G401 (cell line): ENCODE results near the gene IKZF1. TPM values are rescaled to one million over a fixed set of nuclear protein-coding genes. Genes with fewer than 3 reads are reported as not detected.

ENCODE experiments used
- DNase-seq: peaks from one replicate; pipeline ENCODE4 v3.0.0-alpha.2; 2015; ENCODE audit warnings: low spot score
- in situ Hi-C: cut with HindIII; loops from 2 replicates; pipeline ENCODE4 v1.10.0; 2016; ENCODE audit warnings: low sequenced_read_pairs, mixed read lengths
- total RNA-seq: library from RNA; depleted of rRNA; stranded (reverse); fragments of >200 nt; shearing (Covaris generic); gene quantifications from 2 replicates; pipeline ENCODE4 v1.2.3, GENCODE V29; 2014; rRNA removed

IKZF1 gene
- not detected in 2 replicates for total RNA-seq

DNA sequence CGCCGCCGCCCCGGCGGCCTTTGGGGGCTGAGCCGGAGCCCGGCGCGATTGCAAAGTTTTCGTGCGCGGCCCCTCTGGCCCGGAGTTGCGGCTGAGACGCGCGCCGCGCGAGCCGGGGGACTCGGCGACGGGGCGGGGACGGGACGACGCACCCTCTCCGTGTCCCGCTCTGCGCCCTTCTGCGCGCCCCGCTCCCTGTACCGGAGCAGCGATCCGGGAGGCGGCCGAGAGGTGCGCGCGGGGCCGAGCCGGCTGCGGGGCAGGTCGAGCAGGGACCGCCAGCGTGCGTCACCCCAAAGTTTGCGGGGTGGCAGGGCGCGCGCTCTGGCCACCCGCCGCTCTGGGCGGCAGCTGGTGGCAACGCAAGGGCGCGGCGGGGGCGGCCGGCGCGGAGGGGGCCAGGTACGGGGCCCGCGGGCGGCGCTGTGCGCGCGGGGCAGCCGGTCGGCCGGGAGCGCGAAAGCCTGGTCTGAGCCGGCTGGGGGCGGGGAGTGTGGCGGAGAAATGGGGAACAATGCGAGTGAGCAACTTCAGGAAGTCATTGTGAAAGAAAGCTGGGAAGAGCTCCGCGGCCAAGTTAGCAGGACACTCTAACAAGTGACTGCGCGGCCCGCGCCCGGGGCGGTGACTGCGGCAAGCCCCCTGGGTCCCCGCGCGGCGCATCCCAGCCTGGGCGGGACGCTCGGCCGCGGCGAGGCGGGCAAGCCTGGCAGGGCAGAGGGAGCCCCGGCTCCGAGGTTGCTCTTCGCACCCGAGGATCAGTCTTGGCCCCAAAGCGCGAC, at the start of gene IKZF1:
Gene IKZF1 (plus strand): TSS at position 588 of the 782 bp plus-strand sequence. CDS start 14,346 bp downstream, outside the sequence.
- DNase-seq, result no peak

DNA sequence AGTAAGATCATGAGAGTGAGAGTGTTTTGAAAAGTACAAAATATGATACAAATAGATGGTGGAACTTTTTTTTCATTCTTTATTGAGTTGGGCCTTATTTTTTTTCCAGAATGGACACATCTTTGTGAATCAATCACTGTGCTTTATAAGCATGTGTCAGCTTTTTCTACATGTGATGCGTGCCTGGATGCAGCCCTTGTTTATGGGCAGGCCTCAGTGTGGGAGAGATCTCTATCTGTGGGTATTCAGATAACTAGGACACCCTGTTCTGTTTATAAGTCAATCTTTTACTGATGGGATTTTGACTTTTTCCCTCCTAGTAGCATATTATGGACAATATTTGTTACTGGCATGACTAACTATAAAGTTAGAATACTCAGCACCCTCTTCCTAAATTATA, 42.9 kb upstream of the IKZF1 start:
- DNase-seq, result no peak
- in situ Hi-C loops, result no loop called here

More for the DNA sequence above, at the start of gene IKZF1:
- in situ Hi-C loops, result no loop called here

DNA sequence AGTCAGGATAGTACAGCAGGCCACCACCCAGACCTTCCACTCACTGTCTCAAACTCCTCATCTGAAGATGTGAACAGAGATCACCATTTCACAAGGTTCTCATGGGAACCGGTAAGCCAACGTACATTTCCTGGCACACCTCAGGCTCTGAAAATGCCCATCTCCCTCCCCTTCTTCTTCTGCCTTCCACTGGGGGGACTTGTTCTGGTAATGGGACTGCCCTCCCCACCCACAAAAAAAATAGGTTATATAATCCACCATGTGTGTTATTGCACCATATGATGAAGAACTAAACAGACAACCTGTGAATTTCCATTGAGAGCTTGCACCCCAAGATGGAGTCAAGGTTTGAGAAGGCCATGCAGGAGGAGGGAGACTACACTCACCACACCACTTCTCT, 42.1 kb upstream of the IKZF1 start:
- in situ Hi-C loops, result no loop called here
- no peak for DNase-seq

DNA sequence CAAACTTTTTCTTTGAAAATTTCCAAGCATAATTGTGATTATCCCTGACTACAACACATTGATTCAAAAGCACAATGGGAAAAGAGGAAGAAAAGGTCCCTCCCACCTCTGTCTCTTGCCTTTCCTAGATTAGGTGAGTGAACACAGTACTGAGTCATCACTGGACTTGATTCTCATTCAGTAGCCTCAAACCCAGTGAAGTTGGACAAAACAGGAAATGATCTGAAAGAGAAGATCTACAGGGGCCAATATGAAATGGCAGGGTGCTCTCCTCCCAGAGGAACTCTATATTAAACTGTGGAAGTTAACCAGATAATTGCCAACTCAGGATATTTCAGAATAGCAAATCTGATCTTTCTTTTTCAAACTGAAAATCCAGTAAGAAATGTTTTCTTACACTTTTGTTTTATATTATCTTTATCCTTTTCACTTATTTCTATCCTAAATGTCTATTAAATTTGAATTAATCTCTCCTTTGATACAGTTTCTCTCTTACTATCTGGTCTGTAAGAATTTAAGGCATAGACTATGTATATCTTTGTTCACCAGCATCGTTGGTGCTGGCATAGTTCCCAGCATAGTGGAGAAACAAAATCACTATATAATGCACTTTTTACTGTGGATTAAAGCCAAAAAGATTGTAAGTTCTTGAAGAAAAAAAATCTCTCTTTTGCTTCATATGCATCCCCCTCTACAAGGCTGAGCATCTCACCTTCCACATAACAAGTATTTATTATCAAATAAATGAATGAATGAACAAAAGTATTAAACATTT, 41.4 kb upstream of the IKZF1 start:
- in situ Hi-C loops, result no loop called here
- no peak for DNase-seq

DNA sequence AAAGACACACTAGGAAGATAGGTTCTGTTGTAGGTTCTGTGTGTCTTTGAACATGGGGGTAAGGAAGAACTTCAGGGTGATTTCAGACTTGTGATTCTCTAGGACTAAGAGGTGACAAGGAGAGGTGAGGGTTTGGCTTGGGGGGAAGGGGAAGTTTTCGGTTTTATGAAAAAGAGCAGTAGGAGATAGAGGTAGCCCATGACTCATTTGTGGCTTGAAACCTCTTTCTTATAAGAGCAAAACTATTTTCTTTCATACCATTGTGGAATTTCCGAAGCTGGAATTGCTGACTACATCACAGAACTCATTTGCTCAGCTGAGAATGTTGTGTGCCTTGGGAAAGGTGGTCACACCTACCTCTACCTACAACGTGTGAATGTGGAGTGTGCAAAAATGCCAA, 39.6 kb upstream of the IKZF1 start:
- in situ Hi-C loops, result no loop called here
- no peak for DNase-seq

DNA sequence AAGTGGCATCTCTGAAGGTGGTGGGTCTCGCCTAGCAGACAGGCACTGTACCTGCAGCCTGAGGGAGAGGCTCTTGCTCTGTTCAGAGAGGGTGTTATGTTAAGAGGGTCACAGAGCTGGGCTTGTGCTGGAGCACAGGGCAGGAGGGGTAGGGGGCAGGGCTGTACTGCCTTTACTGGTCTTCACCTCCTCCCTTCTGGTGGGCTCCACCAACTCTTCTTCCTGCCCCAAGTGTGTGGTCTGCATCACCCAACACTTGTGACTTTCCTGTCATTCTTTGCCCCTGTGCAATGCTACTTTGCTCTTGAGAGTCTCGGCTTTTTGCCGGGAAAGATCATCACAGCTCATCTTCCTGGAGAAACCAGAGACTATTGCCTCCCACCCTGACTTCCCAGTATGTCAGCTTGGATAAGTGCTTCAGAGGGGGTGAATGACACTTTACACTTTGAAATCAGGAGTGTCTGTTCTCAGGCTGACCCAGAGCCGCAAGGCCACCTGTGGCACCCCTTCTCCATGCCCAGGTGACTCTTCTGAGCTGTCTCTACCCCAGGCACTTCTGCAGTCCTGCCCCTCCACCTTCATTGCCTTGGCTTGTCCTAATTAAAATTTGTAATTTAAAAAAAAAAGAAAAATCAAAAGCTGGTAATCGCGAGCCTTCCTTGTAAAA, 38.4 kb upstream of the IKZF1 start:
- no peak for DNase-seq
- in situ Hi-C loops, result no loop called here

DNA sequence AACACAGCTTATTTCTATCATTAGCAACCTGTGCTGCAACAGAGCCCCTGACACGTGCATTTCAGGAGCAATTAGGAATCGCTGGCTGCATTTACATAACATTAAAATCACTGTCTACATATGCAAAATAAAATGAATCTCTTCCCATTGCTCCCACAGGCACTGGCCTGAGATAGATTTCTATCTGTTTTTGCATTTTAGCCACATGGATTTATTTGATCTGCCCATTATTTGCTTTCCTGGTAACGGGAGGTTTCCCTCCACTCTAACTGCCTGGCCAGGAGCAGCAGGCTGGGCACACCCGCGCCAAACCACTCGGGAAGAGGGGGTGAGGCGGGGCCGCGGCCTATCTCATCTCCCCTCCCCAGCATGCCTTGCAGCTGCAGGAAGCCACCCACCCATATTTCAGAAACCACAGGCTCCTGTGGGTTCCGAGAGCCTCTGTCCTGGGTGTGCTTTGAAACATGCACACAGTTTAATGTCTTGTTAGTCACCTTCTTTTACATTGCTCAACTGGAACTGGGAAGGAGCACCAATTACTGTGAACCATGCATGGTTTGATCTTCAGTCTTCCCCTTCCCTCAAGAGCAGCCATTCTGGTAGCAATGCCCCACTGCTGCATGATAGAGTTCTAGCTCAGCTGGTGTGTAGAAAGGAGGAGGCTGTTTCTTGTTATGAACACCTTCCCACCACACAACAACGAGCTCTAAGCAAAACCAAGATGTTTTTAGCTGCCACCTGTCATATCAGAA, 37.7 kb upstream of the IKZF1 start:
- in situ Hi-C loops, result no loop called here
- DNase-seq, result no peak

DNA sequence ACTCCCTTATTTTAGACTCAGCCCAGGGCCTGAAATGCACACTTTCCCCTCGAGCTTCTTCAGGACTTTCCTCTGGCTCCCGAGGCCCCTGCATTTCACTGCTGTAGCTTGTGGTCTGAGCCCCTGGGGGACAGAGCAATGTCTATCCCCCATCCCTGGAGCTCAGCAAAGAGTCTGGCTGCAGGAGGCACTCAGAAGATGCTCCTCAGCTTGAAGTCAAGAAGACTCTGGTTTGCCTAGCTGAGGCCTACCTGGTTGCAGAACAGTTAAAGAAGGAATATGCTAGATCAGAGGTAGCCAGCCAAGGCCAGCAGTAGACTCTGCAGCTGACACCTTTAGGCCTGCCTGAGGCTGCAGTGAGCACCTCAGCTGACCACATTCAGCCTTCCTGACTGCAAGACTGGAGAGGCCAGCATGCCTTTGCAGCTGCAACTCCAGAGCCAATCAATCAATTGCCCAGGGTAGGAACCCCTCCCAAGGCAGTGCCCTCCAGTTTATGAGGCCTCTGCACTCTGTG, 36.9 kb upstream of the IKZF1 start:
- DNase-seq, result no peak
- in situ Hi-C loops, result no loop called here

DNA sequence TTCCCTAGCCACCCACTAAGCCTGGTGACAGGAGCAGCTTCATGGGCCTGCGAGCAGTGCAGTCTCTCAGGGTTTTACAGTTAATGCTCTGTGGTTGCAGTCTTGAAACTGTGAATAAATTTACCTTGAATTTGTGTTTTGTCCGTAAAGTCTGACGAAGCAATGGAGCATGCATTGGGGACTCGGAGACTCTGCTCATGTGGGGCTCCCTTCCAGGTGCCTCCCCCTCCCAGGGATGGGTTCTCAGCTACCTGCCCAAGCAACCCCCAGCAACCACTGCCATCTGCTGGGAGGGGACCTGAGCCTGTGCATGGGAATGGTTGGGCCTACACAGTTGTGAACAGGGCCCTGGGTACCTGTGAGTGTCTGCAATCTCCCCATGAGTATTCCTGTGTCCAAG, 36.3 kb upstream of the IKZF1 start:
- in situ Hi-C loops, result no loop called here
- no peak for DNase-seq

DNA sequence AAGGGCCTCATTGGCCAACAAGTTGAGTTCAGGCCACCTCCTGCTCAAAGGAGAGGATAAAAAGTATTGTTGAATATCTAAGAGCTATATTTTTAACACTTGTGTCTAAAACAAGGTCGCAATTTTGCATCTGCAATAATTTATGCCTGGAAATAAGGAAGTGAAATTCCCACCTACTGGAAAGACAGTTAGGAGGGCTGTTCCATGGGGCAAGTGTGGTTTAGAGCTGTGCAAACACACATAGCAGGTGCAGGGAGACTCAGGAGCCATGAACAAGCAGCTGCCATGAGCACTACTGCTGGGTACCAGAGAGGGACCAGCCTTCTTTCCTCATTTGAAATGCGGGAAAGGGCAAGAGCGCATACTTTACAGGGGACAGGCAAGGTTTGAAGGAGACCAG, 35.5 kb upstream of the IKZF1 start:
- in situ Hi-C loops, result no loop called here
- no peak for DNase-seq

DNA sequence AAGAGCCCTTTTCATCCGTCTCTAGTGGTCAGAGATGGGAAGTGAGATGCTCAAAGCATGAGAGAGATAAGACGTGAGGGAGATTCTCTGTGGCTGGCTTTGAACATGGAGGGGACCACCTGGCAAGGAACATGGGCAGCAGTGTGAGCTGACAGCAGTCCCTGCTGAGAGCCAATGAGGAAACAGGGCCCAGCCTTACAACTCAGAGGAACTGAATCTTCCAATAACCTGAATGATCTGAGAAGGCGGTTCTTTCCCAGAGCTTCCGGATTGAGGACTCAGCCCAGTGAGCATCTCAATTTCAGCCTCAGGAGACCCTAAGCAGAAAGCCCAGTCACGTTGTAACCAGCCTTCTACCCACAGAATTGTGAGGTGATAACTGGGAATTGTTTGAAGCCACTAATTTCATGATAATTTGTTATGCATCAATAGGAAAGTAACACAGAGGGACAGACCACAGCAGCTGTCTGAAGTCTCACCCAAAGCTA, 33.9 kb upstream of the IKZF1 start:
- in situ Hi-C loops, result no loop called here
- DNase-seq, result no peak

DNA sequence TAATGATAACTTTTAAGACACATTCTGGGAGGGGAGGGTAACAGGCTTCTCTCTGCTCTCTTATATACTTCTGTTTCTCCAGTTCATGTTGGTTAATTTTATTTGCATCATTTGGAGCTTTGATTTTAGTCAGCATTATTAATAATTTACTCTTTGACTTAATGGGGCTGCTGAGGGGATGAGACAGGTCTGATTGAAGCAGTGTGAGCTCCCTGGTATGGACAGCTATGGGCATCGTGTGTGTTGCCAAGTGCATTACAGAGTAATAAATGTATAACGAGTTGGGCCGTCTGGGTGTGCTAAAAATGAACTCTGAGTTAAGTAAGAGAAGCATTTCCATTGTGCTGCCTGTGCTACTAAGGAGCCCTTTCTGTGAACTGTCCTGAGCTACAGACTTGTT, 31.7 kb upstream of the IKZF1 start:
- in situ Hi-C loops, result no loop called here
- no peak for DNase-seq

DNA sequence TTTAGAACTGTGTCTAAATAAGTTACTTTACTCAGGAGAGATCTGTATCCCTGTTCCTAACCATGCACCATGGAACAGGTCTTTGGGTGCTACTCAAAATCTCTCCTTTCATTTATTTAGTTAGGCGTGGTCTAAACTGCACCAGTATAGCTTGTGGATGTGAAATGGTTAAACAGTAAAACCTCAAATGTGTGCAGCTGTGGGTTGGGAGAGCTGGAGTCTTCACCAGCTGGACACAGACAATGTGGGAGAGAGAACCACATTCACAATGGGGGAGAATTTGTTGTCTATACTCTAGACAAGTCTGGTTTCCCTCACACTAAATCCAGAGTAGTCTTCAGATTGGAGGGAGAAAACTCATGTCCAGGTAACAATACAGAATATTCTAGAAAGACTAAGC, 31.2 kb upstream of the IKZF1 start:
- no peak for DNase-seq
- in situ Hi-C loops, result no loop called here

DNA sequence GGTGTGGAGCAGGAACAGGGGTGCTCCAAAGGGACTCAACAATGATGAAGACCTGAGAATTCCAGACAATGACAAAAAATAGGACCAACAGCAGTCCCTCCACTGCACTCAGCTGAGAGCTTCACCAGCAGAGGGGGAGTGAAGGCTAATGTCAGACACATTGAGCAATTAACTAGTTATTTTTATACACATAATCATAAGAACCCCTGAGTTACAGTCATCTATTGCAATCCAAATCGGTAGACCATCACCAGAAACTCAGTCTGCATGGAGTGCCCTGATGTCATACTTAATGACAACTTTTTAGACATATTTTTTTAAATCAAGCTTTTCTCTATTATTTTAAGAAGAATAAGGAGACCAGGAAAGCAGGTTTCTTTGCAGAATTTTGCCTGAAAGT, 30.6 kb upstream of the IKZF1 start:
- in situ Hi-C loops, result no loop called here
- no peak for DNase-seq

DNA sequence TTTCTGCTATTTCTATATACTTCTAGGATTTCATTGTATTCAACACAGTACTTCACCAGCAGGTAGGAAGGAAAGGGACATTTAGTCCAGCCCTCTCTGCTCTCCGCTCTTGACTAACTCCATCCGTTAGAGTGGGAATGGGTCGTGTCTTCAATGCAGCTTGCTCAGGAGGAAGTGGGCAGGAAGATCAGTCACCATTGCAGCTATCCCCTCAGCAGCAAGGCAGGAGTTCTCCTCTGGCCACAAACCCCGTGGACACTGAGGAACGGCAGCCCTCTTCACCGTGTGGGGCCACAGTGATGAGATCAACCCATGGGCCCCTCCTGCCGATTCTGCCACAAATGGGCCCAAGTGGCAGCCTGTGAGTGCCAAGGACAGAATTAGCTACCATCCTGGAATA, 30.2 kb upstream of the IKZF1 start:
- in situ Hi-C loops, result no loop called here

DNA sequence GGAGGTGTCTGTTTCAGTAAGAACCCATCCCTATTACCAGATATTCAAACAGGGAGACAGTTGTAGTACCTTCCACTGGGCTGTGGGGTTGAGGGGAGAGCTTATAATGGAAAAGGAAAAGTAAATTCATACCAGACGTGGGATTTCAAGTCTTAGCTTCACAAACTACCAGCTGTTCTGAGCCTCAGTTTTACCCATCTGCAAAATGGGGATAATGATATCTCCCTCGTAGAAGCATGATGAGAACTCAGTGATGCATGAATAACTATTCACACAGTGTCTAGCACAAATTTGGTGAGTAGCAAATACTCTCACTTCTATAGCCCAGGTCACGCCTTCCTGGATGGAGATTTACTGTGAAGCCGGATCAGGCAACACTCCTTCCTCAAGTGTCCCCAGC, 29.1 kb upstream of the IKZF1 start:
- DNase-seq, result no peak
- in situ Hi-C loops, result no loop called here

More for the DNA sequence above, 30.2 kb upstream of the IKZF1 start:
- DNase-seq, result no peak

DNA sequence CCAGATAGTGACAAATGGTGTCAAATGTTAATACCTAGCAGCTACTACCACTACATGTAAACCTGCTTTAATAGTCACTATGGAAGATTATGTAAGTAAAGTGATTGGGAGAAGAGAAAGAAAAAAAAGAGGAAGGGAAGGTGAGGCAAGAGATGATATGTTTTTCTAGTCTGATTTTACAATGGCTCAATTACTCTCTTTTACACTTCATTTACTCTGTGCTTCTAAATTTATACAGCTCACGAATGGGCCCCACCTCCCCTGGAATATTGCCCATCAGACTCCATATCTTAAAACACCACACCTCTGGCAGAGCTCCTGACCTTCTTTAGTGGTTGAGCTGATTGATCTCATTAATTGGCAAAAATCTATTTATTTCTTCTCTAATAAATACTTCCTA, 28.0 kb upstream of the IKZF1 start:
- in situ Hi-C loops, result no loop called here
- no peak for DNase-seq

DNA sequence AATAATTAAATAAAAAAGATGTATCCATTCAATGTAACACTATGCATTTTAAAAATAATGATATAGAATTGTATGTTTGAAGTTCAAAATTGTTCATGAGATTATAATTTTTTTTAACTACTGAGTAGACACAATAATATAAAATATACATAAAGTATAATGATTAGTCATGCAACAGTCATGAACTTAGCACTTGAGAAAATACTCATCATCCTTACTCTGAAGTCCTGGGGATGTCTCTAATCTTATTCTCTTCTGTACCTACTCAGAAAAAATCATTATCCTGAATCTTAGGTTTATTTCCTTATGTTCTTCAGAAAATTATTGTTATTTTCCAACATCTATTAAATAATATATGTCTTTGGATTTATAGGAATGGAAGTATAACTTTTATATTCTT, 26.4 kb upstream of the IKZF1 start:
- in situ Hi-C loops, result no loop called here
- DNase-seq, result no peak
